ENCODE results near the gene WNT9B.

DNA sequence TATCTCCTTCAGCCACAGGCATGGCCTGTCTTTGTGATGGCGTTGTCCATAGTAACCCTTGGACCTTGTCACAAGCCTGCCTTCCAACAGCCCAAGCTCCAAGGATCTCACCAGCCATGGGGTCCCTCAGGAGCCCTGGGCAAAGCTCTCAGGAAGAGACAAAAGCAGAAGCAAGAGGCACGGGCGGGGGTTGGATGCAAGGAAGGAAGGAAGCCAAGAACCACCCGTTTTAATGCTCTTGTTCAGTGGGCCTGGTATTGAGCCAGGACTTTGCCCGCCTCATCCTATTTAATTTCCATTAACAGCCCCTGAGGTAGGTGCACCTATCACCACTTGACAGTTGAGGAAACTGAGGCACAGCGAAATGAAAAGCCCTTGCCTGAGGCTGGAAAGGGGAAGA is 39.3 kb downstream of the WNT9B start:
- no peak for TF ChIP-seq GATA2 (IDR thresholded peaks at IDR 0.05; ENCODE audit: low read depth, low read length)
- no peak for TF ChIP-seq GATA3 (IDR thresholded peaks at IDR 0.05; ENCODE audit: low read depth, low read length)

Measured in SH-SY5Y (cell line).